ENCODE results near the gene ONECUT2. TPM values are rescaled to one million over a fixed set of nuclear protein-coding genes. Genes with fewer than 3 reads are reported as not detected.

The ONECUT2 gene
- total and polyA plus RNA-seq, 2 donors (not counting 1 experiment from before 2014, with no cell fraction given): not detected

DNA sequence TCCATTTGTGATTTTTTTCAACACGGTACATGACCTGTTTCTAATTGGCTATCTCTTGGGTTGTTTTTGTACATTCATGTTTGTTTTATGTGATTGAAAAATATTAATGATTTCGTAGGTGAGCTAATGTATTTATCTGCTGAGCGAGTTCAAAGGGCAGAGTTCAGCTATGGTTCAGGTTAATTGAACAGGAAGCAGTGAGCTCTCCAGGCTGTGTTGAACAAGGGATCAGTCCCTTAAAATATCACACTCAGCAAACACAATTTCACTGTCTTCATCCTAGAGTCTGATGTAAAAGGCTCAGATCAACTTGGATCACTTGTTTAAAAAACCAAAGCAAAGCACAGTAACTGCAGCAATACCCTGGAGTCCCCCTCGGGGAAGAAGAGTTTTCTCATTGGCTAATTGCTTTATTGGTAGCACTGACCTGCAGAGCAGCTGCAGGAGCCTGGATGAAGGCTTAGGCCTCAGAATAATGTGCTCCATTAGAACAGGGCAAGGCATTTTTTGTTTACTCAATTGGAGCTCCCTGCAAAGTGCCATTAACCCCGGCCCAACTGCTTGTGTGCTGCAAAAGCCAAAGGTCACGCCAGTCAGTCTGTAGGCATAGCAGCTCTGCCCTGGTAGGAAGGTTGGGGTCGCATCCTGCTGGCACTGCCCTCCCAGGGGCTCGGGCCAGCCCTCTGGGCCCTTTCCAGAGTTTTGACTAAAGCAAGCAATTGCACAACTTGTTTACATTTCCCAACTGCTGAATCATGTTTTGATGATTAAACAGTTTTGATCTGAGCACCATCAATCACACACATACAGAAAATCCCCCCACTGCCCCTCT lies 10.5 kb downstream of the ONECUT2 start:
- intact Hi-C loops (cut with micrococcal nuclease): loop anchor here (2.0 kb wide), 1 partner anchor 577 kb away; no protein-coding TSS in a partner anchor
- peaks cover 0 to 47% (median 39%) of the 10 kb centered on the region in 4 experiments for H3K27me3 ChIP-seq (replicated peaks in 1 of 4; ENCODE audit: control extremely low read depth in 1 of 4, control insufficient read depth in 3 of 4, insufficient read depth in 4 of 4, low read length in 3 of 4)
- no peak overlapping the region for H2AFZ ChIP-seq (ENCODE audit: insufficient read depth, low read depth, low read length, poor library complexity, severe bottlenecking)
- H3K9ac ChIP-seq (ENCODE audit: low read length): no peak overlapping the region
- H3K4me2 ChIP-seq (replicated peaks; ENCODE audit: low read depth, low read length, poor library complexity, severe bottlenecking): no peak overlapping the region
- no peak for DNase-seq
- no peaks in the 10 kb centered on the region for H3K79me2 ChIP-seq (ENCODE audit: control insufficient read depth, insufficient read depth, low read length)
- H3K4me3 ChIP-seq (ENCODE audit: control extremely low read depth in 1 of 5, extremely low read depth in 1 of 5, insufficient read depth in 1 of 5, low read depth in 2 of 5, low read length in 4 of 5): no peak overlapping the region
- ChIA-PET CTCF (interaction anchor here (0.7 to 1.5 kb wide), 2 partner anchors 576 to 742 kb away, joined by 3 read pairs; no protein-coding TSS in a partner anchor), POLR2A (interaction anchor here (0.6 kb wide), 1 partner anchor 14 kb away, joined by 3 read pairs; no protein-coding TSS in a partner anchor)
- no peaks in the 10 kb centered on the region for H3K36me3 ChIP-seq (replicated peaks in 1 of 2; ENCODE audit: control extremely low read depth in 1 of 2, control insufficient read depth in 1 of 2, extremely low read depth in 1 of 2, insufficient read depth in 2 of 2, low read length in 1 of 2)
- TF ChIP-seq, protein P1, sequence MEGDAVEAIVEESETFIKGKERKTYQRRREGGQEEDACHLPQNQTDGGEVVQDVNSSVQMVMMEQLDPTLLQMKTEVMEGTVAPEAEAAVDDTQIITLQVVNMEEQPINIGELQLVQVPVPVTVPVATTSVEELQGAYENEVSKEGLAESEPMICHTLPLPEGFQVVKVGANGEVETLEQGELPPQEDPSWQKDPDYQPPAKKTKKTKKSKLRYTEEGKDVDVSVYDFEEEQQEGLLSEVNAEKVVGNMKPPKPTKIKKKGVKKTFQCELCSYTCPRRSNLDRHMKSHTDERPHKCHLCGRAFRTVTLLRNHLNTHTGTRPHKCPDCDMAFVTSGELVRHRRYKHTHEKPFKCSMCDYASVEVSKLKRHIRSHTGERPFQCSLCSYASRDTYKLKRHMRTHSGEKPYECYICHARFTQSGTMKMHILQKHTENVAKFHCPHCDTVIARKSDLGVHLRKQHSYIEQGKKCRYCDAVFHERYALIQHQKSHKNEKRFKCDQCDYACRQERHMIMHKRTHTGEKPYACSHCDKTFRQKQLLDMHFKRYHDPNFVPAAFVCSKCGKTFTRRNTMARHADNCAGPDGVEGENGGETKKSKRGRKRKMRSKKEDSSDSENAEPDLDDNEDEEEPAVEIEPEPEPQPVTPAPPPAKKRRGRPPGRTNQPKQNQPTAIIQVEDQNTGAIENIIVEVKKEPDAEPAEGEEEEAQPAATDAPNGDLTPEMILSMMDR (IDR thresholded peaks at IDR 0.05): no peak
- TF ChIP-seq EZH2 (IDR thresholded peaks at IDR 0.05; ENCODE audit: borderline replicate concordance, insufficient read depth, low read depth, low read length, poor library complexity, severe bottlenecking): no peak
- Mint-ChIP-seq H3K9me3 (ENCODE audit: insufficient read depth) (no peaks in the 10 kb centered on the region), H3K4me1 (peaks cover 11% of the 10 kb centered on the region), H3K27me3 (peaks cover 76% of the 10 kb centered on the region), H3K27ac (no peak overlapping the region), H3K4me3 (no peak overlapping the region)
- no peaks in the 10 kb centered on the region for H4K20me1 ChIP-seq (ENCODE audit: control insufficient read depth, insufficient read depth, low read length, poor library complexity, severe bottlenecking)
- 59% methylated on average over 6 of the region's 8 CpGs for WGBS (ENCODE audit: insufficient coverage)
- no peak for ATAC-seq (ENCODE audit: low read depth)
- H3K4me1 ChIP-seq (ENCODE audit: control insufficient read depth in 2 of 2, insufficient read depth in 2 of 2, low read length in 2 of 2): peaks cover 13 to 19% of the 10 kb centered on the region in 2 donors
- H3K9me3 ChIP-seq (ENCODE audit: control extremely low read depth in 1 of 3, control insufficient read depth in 2 of 3, insufficient read depth in 1 of 3, low read length in 2 of 3): peaks cover 0 to 20% (median 2%) of the 10 kb centered on the region in 3 donors
- no peak overlapping the region for H3K27ac ChIP-seq (ENCODE audit: low read length in 2 of 2)

DNA sequence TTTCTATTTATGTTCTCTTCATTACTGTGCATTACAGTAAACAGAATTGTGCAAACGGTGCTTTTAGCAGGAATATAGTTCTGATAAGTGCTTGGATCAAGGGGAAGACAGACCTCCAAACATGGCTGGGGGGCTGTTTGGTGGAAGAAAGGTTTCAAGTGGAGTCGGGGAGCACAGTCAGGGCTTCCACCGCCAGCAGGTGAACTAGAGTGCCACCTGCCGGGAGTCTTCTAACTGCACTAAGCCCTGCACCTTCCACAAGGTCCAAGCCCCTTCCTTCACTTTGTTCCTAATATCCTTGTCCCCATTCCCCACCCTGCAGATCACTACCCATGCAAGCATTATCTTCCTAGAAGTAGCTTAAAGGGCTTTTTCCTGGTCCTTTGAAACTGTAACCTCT lies 11.1 kb downstream of the ONECUT2 start:
- TF ChIP-seq, protein P1 (IDR thresholded peaks at IDR 0.05): peak; percentile 33
- TF ChIP-seq EZH2 (IDR thresholded peaks at IDR 0.05; ENCODE audit: borderline replicate concordance, insufficient read depth, low read depth, low read length, poor library complexity, severe bottlenecking): no peak
- no peak overlapping the region for H3K4me3 ChIP-seq (ENCODE audit: control extremely low read depth in 1 of 5, extremely low read depth in 1 of 5, insufficient read depth in 1 of 5, low read depth in 2 of 5, low read length in 4 of 5)
- intact Hi-C loops (cut with micrococcal nuclease): loop anchor here (2.0 kb wide), 1 partner anchor 578 kb away; no protein-coding TSS in a partner anchor
- no peaks in the 10 kb centered on the region for H3K79me2 ChIP-seq (ENCODE audit: control insufficient read depth, insufficient read depth, low read length)
- H4K20me1 ChIP-seq (ENCODE audit: control insufficient read depth, insufficient read depth, low read length, poor library complexity, severe bottlenecking): no peaks in the 10 kb centered on the region
- Mint-ChIP-seq H3K4me3 (no peak overlapping the region), H3K27me3 (peaks cover 76% of the 10 kb centered on the region), H3K9me3 (ENCODE audit: insufficient read depth) (no peaks in the 10 kb centered on the region), H3K27ac (no peak overlapping the region), H3K4me1 (peaks cover 6% of the 10 kb centered on the region)
- ChIA-PET POLR2A (interaction anchor here (0.6 kb wide), 1 partner anchor 15 kb away, joined by 3 read pairs; no protein-coding TSS in a partner anchor), CTCF (interaction anchor here (1.0 kb wide), 1 partner anchor 698 kb away, joined by 3 read pairs; no protein-coding TSS in a partner anchor)
- peaks cover 0 to 41% (median 33%) of the 10 kb centered on the region in 4 experiments for H3K27me3 ChIP-seq (replicated peaks in 1 of 4; ENCODE audit: control extremely low read depth in 1 of 4, control insufficient read depth in 3 of 4, insufficient read depth in 4 of 4, low read length in 3 of 4)
- no peak overlapping the region for H3K27ac ChIP-seq (ENCODE audit: low read length in 2 of 2)
- peak; percentile 13 for DNase-seq
- no peaks in the 10 kb centered on the region for H3K36me3 ChIP-seq (replicated peaks in 1 of 2; ENCODE audit: control extremely low read depth in 1 of 2, control insufficient read depth in 1 of 2, extremely low read depth in 1 of 2, insufficient read depth in 2 of 2, low read length in 1 of 2)
- no peak overlapping the region for H3K9ac ChIP-seq (ENCODE audit: low read length)
- H3K4me1 ChIP-seq (ENCODE audit: control insufficient read depth in 2 of 2, insufficient read depth in 2 of 2, low read length in 2 of 2): peaks cover 7 to 13% of the 10 kb centered on the region in 2 donors
- H3K4me2 ChIP-seq (replicated peaks; ENCODE audit: low read depth, low read length, poor library complexity, severe bottlenecking): no peak overlapping the region
- H2AFZ ChIP-seq (ENCODE audit: insufficient read depth, low read depth, low read length, poor library complexity, severe bottlenecking): no peak overlapping the region
- WGBS (ENCODE audit: insufficient coverage): 6% methylated on average over 3 of the region's 4 CpGs
- no peak for ATAC-seq (ENCODE audit: low read depth)
- H3K9me3 ChIP-seq (ENCODE audit: control extremely low read depth in 1 of 3, control insufficient read depth in 2 of 3, insufficient read depth in 1 of 3, low read length in 2 of 3): peaks cover 0 to 14% (median 2%) of the 10 kb centered on the region in 3 donors

Measured in B cell (primary cell).